Ishikawa (cell line): ENCODE results near the gene PCDH19.

ENCODE experiments used
- CEBPB ChIP-seq: IDR thresholded peaks from 2 replicates; pipeline ENCODE4 v1.6.1; 2012
- CREB1 ChIP-seq: IDR thresholded peaks from 2 replicates; pipeline ENCODE4 v1.6.1; 2012; ENCODE audit warnings: low read depth
- EGR1 ChIP-seq: IDR thresholded peaks from 2 replicates; pipeline ENCODE4 v1.6.1; 2012
- EP300 ChIP-seq: IDR thresholded peaks from 2 replicates; pipeline ENCODE4 v1.6.1; 2012; ENCODE audit warnings: borderline replicate concordance
- FOXM1 ChIP-seq: IDR thresholded peaks from 2 replicates; pipeline ENCODE4 v1.6.1; 2012; ENCODE audit warnings: low read depth, borderline replicate concordance
- RAD21 ChIP-seq: IDR thresholded peaks from 2 replicates; pipeline ENCODE4 v1.6.1; 2012; ENCODE audit warnings: low read depth
- TAF1 ChIP-seq: IDR thresholded peaks from 2 replicates; pipeline ENCODE4 v1.6.1; 2012; ENCODE audit warnings: low read depth, mild to moderate bottlenecking
- TCF12 ChIP-seq: IDR thresholded peaks from 2 replicates; pipeline ENCODE4 v1.6.1; 2012; ENCODE audit warnings: low read depth
- TEAD4 ChIP-seq: IDR thresholded peaks from 2 replicates; pipeline ENCODE4 v1.6.1; 2012
- USF1 ChIP-seq: IDR thresholded peaks from 2 replicates; pipeline ENCODE4 v1.6.1; 2012
- YY1 ChIP-seq: IDR thresholded peaks from 2 replicates; pipeline ENCODE4 v1.6.1; 2012; ENCODE audit warnings: low read depth
- ZBTB7A ChIP-seq: IDR thresholded peaks from 2 replicates; pipeline ENCODE4 v1.6.1; 2012; ENCODE audit warnings: low read depth
- TF ChIP-seq, protein P1 (sequence below): IDR thresholded peaks from 2 replicates; pipeline ENCODE4 v1.6.1; 2012
- TF ChIP-seq, protein P2 (sequence below): IDR thresholded peaks from 2 replicates; pipeline ENCODE4 v1.6.1; 2012; ENCODE audit warnings: low read depth, mild to moderate bottlenecking

DNA sequence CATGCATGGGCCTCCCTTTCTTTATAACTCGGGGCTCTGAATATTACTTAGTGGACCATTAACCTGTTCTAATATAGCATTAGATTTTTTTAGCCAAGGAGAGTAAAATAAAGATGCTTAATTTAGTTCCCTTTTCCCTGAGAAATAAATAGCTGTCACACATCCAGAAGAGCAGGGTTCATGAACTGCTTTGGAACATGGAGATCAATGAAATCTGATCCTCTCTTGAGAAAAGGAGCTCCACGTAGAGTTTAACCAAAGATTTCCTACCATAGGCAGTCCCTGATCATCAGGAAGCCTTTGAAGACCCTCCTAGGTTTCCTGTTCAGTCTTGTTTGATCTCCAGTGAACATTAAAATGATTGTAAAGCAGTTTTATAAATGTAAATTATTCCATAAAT is 8.5 kb upstream of the PCDH19 start:
- TF ChIP-seq, protein P1, sequence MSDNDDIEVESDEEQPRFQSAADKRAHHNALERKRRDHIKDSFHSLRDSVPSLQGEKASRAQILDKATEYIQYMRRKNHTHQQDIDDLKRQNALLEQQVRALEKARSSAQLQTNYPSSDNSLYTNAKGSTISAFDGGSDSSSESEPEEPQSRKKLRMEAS = no peak
- TF ChIP-seq CREB1 = no peak
- TF ChIP-seq CEBPB = no peak
- no peak for TF ChIP-seq RAD21
- TF ChIP-seq, protein P2, sequence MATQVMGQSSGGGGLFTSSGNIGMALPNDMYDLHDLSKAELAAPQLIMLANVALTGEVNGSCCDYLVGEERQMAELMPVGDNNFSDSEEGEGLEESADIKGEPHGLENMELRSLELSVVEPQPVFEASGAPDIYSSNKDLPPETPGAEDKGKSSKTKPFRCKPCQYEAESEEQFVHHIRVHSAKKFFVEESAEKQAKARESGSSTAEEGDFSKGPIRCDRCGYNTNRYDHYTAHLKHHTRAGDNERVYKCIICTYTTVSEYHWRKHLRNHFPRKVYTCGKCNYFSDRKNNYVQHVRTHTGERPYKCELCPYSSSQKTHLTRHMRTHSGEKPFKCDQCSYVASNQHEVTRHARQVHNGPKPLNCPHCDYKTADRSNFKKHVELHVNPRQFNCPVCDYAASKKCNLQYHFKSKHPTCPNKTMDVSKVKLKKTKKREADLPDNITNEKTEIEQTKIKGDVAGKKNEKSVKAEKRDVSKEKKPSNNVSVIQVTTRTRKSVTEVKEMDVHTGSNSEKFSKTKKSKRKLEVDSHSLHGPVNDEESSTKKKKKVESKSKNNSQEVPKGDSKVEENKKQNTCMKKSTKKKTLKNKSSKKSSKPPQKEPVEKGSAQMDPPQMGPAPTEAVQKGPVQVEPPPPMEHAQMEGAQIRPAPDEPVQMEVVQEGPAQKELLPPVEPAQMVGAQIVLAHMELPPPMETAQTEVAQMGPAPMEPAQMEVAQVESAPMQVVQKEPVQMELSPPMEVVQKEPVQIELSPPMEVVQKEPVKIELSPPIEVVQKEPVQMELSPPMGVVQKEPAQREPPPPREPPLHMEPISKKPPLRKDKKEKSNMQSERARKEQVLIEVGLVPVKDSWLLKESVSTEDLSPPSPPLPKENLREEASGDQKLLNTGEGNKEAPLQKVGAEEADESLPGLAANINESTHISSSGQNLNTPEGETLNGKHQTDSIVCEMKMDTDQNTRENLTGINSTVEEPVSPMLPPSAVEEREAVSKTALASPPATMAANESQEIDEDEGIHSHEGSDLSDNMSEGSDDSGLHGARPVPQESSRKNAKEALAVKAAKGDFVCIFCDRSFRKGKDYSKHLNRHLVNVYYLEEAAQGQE = no peak
- TF ChIP-seq EP300 = no peak
- TF ChIP-seq TEAD4 = no peak
- no peak for TF ChIP-seq YY1
- no peak for TF ChIP-seq FOXM1
- no peak for TF ChIP-seq TAF1
- TF ChIP-seq USF1 = no peak
- no peak for TF ChIP-seq TCF12
- no peak for TF ChIP-seq ZBTB7A
- no peak for TF ChIP-seq EGR1
